Panc1 (cell line): ENCODE measurements around the gene IFT122.

ENCODE experiments used
- POLR2AphosphoS5 ChIP-seq: IDR thresholded peaks from 2 replicates; pipeline ENCODE4 v1.6.1; 2012; ENCODE audit warnings: mild to moderate bottlenecking, low read depth, low read length, moderate library complexity
- REST ChIP-seq, 2 experiments: IDR thresholded peaks; 2 replicates each; pipeline ENCODE4 v1.6.1; 2011 to 2012; ENCODE audit warnings: low read depth in 2 of 2, control low read depth in 1 of 2, low read length in 1 of 2, mild to moderate bottlenecking in 1 of 2, moderate library complexity in 1 of 2; ENCODE audit not compliant: insufficient read depth in 1 of 2
- SIN3A ChIP-seq: IDR thresholded peaks from 2 replicates; pipeline ENCODE4 v1.6.1; 2012; ENCODE audit warnings: low read depth, mild to moderate bottlenecking, low read length, moderate library complexity, borderline replicate concordance; ENCODE audit not compliant: insufficient read depth
- TF ChIP-seq, protein P1 (sequence below): fragments of 450-650 bp; IDR thresholded peaks from 2 replicates; pipeline ENCODE4 v1.5.1; 2017; ENCODE audit warnings: mild to moderate bottlenecking

- TF ChIP-seq, protein P1, sequence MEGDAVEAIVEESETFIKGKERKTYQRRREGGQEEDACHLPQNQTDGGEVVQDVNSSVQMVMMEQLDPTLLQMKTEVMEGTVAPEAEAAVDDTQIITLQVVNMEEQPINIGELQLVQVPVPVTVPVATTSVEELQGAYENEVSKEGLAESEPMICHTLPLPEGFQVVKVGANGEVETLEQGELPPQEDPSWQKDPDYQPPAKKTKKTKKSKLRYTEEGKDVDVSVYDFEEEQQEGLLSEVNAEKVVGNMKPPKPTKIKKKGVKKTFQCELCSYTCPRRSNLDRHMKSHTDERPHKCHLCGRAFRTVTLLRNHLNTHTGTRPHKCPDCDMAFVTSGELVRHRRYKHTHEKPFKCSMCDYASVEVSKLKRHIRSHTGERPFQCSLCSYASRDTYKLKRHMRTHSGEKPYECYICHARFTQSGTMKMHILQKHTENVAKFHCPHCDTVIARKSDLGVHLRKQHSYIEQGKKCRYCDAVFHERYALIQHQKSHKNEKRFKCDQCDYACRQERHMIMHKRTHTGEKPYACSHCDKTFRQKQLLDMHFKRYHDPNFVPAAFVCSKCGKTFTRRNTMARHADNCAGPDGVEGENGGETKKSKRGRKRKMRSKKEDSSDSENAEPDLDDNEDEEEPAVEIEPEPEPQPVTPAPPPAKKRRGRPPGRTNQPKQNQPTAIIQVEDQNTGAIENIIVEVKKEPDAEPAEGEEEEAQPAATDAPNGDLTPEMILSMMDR: no peak
- no peak for TF ChIP-seq POLR2AphosphoS5
- no peak for TF ChIP-seq REST (IDR thresholded peaks at IDR 0.05; ENCODE audit: insufficient read depth in 1 of 2, low read depth in 2 of 2, low read length in 1 of 2)
- TF ChIP-seq SIN3A: no peak
Measured at GRCh38 chr3:129528589-129529100, 88.6 kb downstream of the IFT122 start, which contains the start of gene RHO.
